Measurements from ENCODE around the gene FAM118B.

Gene FAM118B

DNA sequence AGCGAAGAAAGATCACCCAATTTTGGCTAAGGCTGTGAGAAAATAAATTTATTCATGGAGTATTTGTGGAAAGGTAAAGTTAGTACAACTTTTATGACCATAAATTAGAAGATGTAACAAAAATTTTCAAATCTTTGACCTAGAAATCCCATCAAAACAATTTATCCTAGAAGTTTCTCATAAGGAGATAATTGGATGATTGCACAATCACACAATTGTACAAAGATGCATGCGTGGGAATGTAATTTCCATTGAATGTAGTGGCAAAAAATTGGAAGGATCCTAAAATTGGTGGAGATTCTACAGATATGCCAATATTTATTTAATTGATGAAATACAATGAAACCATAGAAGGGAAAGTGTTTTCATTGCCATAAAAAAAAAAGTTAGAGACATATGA lies 45.6 kb downstream of the FAM118B start:
- DNase-seq, result no peak
- no peak for TF ChIP-seq POLR2A (IDR thresholded peaks at IDR 0.05; ENCODE audit: low read length)
- TF ChIP-seq GATA1 (IDR thresholded peaks at IDR 0.05; ENCODE audit: low read depth, low read length), result no peak

DNA sequence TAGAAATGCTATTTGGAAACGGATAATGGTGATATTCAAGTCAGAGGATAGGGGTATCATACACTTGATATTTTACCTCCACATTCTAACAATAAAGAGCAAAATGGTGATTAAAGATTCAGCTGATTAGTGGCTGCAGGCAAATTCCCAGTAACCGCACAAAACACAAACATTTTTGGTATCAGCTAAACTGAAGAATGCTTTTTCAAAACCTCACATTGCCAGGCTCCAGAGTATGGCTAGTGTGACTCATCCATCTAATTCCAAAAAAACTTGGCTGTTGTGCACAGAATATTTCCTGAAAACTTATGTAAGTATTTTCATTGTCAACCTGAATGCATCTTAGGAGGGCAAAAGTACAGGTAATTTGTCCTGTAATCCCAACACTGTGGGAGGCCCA lies 46.2 kb downstream of the FAM118B start:
- DNase-seq, result no peak
- TF ChIP-seq POLR2A (IDR thresholded peaks at IDR 0.05; ENCODE audit: low read length), result no peak
- no peak for TF ChIP-seq GATA1 (IDR thresholded peaks at IDR 0.05; ENCODE audit: low read depth, low read length)

GRCh38 chr11:126262216-126262615 lies 50.6 kb downstream of the FAM118B start:
- DNase-seq, result no peak
- TF ChIP-seq GATA1 (IDR thresholded peaks at IDR 0.05; ENCODE audit: low read depth, low read length) (no peak), POLR2A (IDR thresholded peaks at IDR 0.05; ENCODE audit: low read length) (no peak)

GRCh38 chr11:126263489-126263888 lies 51.9 kb downstream of the FAM118B start:
- TF ChIP-seq POLR2A (IDR thresholded peaks at IDR 0.05; ENCODE audit: low read length) (peak; percentile 7), GATA1 (IDR thresholded peaks at IDR 0.05; ENCODE audit: low read depth, low read length) (no peak)
- no peak for DNase-seq

- peak in 1 of 2 experiments; percentile 11 for DNase-seq
- TF ChIP-seq POLR2A (IDR thresholded peaks at IDR 0.05; ENCODE audit: low read length), result no peak
- no peak for TF ChIP-seq GATA1 (IDR thresholded peaks at IDR 0.05; ENCODE audit: low read depth, low read length)
Measured at GRCh38 chr11:126265811-126266210, 54.2 kb downstream of the FAM118B start.

GRCh38 chr11:126267650-126268049 lies 56.1 kb downstream of the FAM118B start:
- TF ChIP-seq GATA1 (IDR thresholded peaks at IDR 0.05; ENCODE audit: low read depth, low read length) (no peak), POLR2A (IDR thresholded peaks at IDR 0.05; ENCODE audit: low read length) (no peak)
- DNase-seq, result no peak

- no peak for DNase-seq
- TF ChIP-seq POLR2A (IDR thresholded peaks at IDR 0.05; ENCODE audit: low read length), result no peak
- TF ChIP-seq GATA1 (IDR thresholded peaks at IDR 0.05; ENCODE audit: low read depth, low read length), result no peak
Measured at GRCh38 chr11:126268361-126268707, 56.8 kb downstream of the FAM118B start.

DNA sequence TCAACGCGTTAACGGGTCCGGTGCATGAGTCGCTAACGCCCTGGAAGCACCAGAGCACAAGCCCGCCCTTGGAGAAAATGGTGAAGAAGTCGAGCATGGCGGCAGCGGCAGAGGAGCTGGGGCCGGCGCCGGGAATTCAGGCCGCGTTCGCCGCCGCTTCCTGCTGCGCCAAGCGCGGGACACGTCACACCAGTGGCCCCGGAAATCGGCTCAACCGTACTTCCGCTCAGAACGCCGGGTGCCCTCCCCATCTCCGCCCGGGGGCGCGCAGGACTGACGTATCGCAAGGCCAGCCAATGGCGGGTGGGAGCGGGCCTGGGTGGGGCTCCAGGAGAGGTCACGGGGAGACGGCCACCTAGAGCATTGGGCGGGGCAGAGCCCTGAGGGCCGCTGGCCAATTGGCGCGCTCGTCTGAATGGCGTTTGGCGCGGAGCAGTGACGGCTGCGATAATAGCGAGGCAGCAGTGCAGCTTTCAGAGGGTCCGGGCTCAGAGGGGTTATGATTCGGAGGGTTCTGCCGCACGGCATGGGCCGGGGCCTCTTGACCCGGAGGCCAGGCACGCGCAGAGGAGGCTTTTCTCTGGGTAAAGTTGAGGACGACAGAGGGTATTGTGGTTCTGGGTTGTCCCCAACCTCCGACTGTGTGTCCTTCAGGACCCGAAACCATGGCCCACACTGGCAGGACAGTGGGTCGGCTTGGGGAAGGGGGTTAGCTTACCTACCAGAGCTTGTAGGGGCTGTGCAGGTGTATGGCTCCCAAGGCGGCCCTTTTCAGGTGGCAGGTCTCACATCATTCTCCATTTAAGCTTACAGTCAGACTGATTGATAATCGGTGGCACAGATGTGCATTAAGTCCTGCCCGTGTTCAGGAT lies 57.4 kb downstream of the FAM118B start, which contains the start of the genes FOXRED1 and SRPRA:
FOXRED1 (plus strand) TSS at position 447 of the 872 bp plus-strand sequence; CDS start at position 500, 53 bp downstream.
SRPRA (minus strand) TSS at position 188 of the 872 bp plus-strand sequence; CDS start at position 97, 91 bp downstream.
- peak; percentile 99 for DNase-seq
- TF ChIP-seq POLR2A (IDR thresholded peaks at IDR 0.05; ENCODE audit: low read length) (peak; percentile 88), GATA1 (IDR thresholded peaks at IDR 0.05; ENCODE audit: low read depth, low read length) (no peak)

- no peak for DNase-seq
- TF ChIP-seq POLR2A (IDR thresholded peaks at IDR 0.05; ENCODE audit: low read length) (no peak), GATA1 (IDR thresholded peaks at IDR 0.05; ENCODE audit: low read depth, low read length) (no peak)
Measured at GRCh38 chr11:126277322-126277721, 65.7 kb downstream of the FAM118B start.

GRCh38 chr11:126277780-126278179 lies 66.2 kb downstream of the FAM118B start:
- TF ChIP-seq POLR2A (IDR thresholded peaks at IDR 0.05; ENCODE audit: low read length) (no peak), GATA1 (IDR thresholded peaks at IDR 0.05; ENCODE audit: low read depth, low read length) (no peak)
- no peak for DNase-seq

- DNase-seq, result no peak
- TF ChIP-seq GATA1 (IDR thresholded peaks at IDR 0.05; ENCODE audit: low read depth, low read length), result no peak
- TF ChIP-seq POLR2A (IDR thresholded peaks at IDR 0.05; ENCODE audit: low read length), result no peak
Measured at GRCh38 chr11:126279191-126279590, 67.6 kb downstream of the FAM118B start.

DNA sequence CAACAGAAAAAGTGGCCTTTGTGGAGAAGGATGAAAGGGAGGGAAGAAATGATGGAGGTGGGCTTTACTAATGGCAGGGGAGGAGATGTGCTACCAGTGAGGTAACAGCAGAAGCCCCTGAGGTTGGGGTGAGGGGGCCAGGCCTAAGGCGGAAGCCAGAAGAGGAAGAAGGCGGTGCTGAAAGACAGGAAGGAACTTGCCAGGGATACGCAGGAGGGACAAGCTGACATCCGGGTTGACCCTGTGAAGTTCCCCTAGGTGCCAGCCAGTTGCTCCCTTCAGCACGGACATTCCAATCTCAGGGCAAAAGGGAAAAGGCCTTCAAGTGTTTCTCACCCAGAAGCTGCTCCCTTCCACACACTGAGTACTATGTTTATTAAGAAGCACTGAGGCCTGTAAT lies 69.0 kb downstream of the FAM118B start:
- no peak for DNase-seq
- TF ChIP-seq GATA1 (IDR thresholded peaks at IDR 0.05; ENCODE audit: low read depth, low read length), result no peak
- no peak for TF ChIP-seq POLR2A (IDR thresholded peaks at IDR 0.05; ENCODE audit: low read length)

DNA sequence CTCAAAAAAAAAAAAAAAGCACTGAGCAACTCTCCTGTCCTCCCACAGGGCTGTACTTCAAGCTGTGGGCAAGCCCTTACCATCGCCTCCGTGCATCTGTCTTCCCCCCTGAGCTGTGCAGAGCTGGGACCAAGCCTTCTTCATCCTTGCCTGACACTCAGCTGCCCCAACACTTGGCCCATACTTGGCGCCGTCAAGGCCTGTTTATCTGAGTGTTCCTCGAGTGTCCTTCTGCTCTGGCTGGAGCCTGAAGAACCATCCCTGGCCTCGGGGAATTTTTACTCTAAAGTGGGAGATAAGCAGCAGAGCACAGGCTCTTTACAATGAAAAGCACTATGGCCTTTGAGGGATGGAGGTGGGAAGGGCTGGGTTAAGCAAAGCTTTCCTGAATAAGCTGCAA lies 69.7 kb downstream of the FAM118B start:
- no peak for TF ChIP-seq GATA1 (IDR thresholded peaks at IDR 0.05; ENCODE audit: low read depth, low read length)
- no peak for TF ChIP-seq POLR2A (IDR thresholded peaks at IDR 0.05; ENCODE audit: low read length)
- DNase-seq, result no peak

DNA sequence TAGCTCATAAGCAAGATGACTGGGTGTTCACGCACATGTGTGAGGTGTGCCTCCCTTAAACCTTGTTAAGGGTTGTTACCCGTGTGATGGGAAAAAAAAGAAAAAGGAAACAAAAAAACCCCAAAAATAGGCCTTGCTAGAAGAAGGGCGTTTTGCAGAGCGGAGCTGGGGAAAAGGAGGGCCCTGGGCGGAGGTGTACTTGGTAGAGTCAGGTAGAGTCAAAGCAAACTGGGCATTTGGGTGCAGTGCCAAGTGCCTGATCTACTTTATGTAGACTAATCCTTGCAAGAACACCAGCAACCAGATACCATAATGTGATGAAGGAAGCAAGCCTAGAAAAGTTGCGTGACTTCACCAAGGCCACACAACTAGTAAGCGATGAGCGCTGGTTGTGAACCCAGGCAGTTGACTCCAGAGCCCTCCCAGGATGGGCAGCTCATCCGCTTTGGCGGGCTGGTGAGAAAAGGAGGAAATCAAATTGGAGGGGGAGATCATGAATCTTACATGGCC lies 70.1 kb downstream of the FAM118B start:
- TF ChIP-seq GATA1 (IDR thresholded peaks at IDR 0.05; ENCODE audit: low read depth, low read length) (no peak), POLR2A (IDR thresholded peaks at IDR 0.05; ENCODE audit: low read length) (no peak)
- DNase-seq, result no peak

DNA sequence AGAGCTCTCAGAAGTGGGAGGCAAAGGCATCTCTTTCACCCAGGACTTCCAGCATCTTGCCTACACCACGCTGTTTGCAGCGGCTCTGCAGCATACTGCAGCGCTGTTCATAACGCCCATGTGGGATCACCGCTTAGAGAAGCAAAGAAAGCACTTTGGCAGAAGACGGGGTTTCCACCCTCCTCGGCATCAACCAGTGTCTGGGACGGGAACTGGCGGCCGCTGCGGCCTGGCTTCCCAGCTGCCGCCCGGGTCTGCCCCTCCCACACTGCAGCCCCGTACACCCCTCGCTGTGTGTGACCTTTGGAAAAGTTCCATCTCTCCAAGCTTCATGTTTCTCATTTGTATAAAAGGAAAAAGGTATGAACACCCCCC lies 70.8 kb downstream of the FAM118B start:
- no peak for TF ChIP-seq POLR2A (IDR thresholded peaks at IDR 0.05; ENCODE audit: low read length)
- TF ChIP-seq GATA1 (IDR thresholded peaks at IDR 0.05; ENCODE audit: low read depth, low read length), result no peak
- peak; percentile 33 to 38 for DNase-seq
